Measurements from ENCODE around the gene COL2A1. TPM values are rescaled to one million over a fixed set of nuclear protein-coding genes. Genes with fewer than 3 reads are reported as not detected.

Gene COL2A1
- total RNA-seq, 1 donor from 2014 or later, result 0.82 TPM

DNA sequence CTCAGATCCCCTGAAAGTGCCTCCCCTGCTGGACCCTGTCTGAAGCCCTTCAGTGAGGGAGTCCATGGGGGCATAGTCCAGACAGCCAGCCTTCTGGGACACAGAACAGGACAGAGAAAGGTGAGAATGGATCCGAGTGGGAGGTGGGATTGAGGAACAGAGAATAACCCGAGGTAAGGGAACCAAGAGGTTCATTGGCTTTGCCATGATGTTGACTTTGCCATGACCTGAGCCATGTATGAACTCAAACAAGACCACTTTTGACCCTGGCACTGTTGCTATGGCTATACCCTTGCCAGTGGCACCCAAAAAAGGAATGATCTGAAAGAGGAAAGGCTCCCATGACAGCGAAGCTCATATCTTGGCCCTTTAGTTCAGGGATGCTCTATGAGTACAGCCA lies 76.9 kb downstream of the COL2A1 start:
- DNase-seq (ENCODE audit: low spot score in 2 of 2) (no peak), FAIRE-seq (no peak)

Other genes starting within 250 kb of the COL2A1 start
- 7.7 TPM for gene RAPGEF3, start 245.6 kb downstream of the COL2A1 start, total RNA-seq
- gene SLC48A1, start 231.2 kb downstream of the COL2A1 start, total RNA-seq, result 8.6 TPM
- gene HDAC7, start 184.6 kb downstream of the COL2A1 start, total RNA-seq, result 4.9 TPM
- gene VDR, start 99.5 kb downstream of the COL2A1 start, total RNA-seq, result not detected
- 59.1 TPM for gene TMEM106C, start 40.9 kb downstream of the COL2A1 start, total RNA-seq
- gene SENP1, start 101.6 kb upstream of the COL2A1 start, total RNA-seq, result 39.1 TPM
- 104 TPM for gene PFKM, start 114.9 kb upstream of the COL2A1 start, total RNA-seq
- 37.1 TPM for gene ASB8, start 153.0 kb upstream of the COL2A1 start, total RNA-seq
- 18.8 TPM for gene CCDC184, start 179.2 kb upstream of the COL2A1 start, total RNA-seq
- gene OR10AD1, start 198.8 kb upstream of the COL2A1 start, total RNA-seq, result not detected

All from frontal cortex (tissue), 4 donors.